Osteocyte (in vitro differentiated cells): ENCODE data around the gene KIFC3. TPM values are rescaled to one million over a fixed set of nuclear protein-coding genes. Genes with fewer than 3 reads are reported as not detected.
"Not testable (repeated sequence)": the region's sequence is repeated elsewhere in the genome, so short reads cannot be mapped to it uniquely, and the experiment has no call there.

Experiments used
- DNase-seq: peaks from one replicate; pipeline ENCODE4 v3.0.0; 2021; ENCODE audit warnings: mixed read lengths; ENCODE audit not compliant: unreplicated experiment; ENCODE audit errors: extremely low spot score
- H3K27ac Mint-ChIP-seq: one replicate; pipeline ENCODE4 v1.8.0; 2021; ENCODE audit warnings: mild to moderate bottlenecking, mixed read lengths; ENCODE audit not compliant: unreplicated experiment
- H3K27me3 Mint-ChIP-seq: one replicate; pipeline ENCODE4 v1.8.0; 2021; ENCODE audit warnings: mixed read lengths; ENCODE audit not compliant: unreplicated experiment
- H3K36me3 Mint-ChIP-seq: one replicate; pipeline ENCODE4 v1.8.0; 2021; ENCODE audit warnings: mixed read lengths; ENCODE audit not compliant: unreplicated experiment
- H3K4me1 Mint-ChIP-seq: one replicate; pipeline ENCODE4 v1.8.0; 2021; ENCODE audit warnings: mixed read lengths; ENCODE audit not compliant: unreplicated experiment
- H3K4me3 Mint-ChIP-seq: one replicate; pipeline ENCODE4 v1.8.0; 2021; ENCODE audit warnings: mild to moderate bottlenecking, moderate library complexity, mixed read lengths; ENCODE audit not compliant: unreplicated experiment
- H3K9me3 Mint-ChIP-seq: one replicate; pipeline ENCODE4 v1.8.0; 2021; ENCODE audit warnings: mixed read lengths; ENCODE audit not compliant: unreplicated experiment
- CTCF ChIP-seq: fragments of 200-600 bp; sonication (generic); IDR thresholded peaks from 2 replicates; pipeline ENCODE4 v1.5.0; 2021; ENCODE audit warnings: antibody characterized with exemption, mild to moderate bottlenecking, moderate library complexity
- total RNA-seq: library from RNA; stranded (reverse); gene quantifications from 2 replicates; pipeline ENCODE4 v1.2.1, GENCODE V29; 2021

Gene KIFC3
- total RNA-seq, 1 donor from 2014 or later: 196 TPM

GRCh38 chr16:57781349-57781740 is 20.9 kb downstream of the KIFC3 start:
- peak overlapping the region; percentile 89 for H3K27ac Mint-ChIP-seq
- H3K27me3 Mint-ChIP-seq: no peaks in the 10 kb centered on the region
- no peak for DNase-seq
- TF ChIP-seq CTCF: no peak
- H3K36me3 Mint-ChIP-seq: peaks cover 46% of the 10 kb centered on the region
- H3K4me3 Mint-ChIP-seq: no peak overlapping the region
- H3K4me1 Mint-ChIP-seq: peaks cover 45% of the 10 kb centered on the region
- no peaks in the 10 kb centered on the region for H3K9me3 Mint-ChIP-seq

- not testable (repeated sequence) for H3K4me3 Mint-ChIP-seq, H3K27me3 Mint-ChIP-seq, H3K9me3 Mint-ChIP-seq, DNase-seq, H3K27ac Mint-ChIP-seq
- Mint-ChIP-seq H3K36me3 (peaks cover 47% of the 10 kb centered on the region), H3K4me1 (peaks cover 52% of the 10 kb centered on the region)
These were observed 22.5 kb downstream of the KIFC3 start for GRCh38 chr16:57779836-57780235.

GRCh38 chr16:57778658-57779057 is 23.6 kb downstream of the KIFC3 start:
- TF ChIP-seq CTCF: no peak
- H3K4me1 Mint-ChIP-seq: peaks cover 55% of the 10 kb centered on the region
- no peak overlapping the region for H3K27ac Mint-ChIP-seq
- no peak overlapping the region for H3K4me3 Mint-ChIP-seq
- H3K36me3 Mint-ChIP-seq: peaks cover 41% of the 10 kb centered on the region
- no peaks in the 10 kb centered on the region for H3K9me3 Mint-ChIP-seq
- no peak for DNase-seq
- no peaks in the 10 kb centered on the region for H3K27me3 Mint-ChIP-seq

- DNase-seq: no peak
- peak; percentile 42 for TF ChIP-seq CTCF
- Mint-ChIP-seq H3K36me3 (peaks cover 31% of the 10 kb centered on the region), H3K4me1 (peaks cover 36% of the 10 kb centered on the region), H3K4me3 (no peak overlapping the region), H3K9me3 (no peaks in the 10 kb centered on the region), H3K27me3 (no peaks in the 10 kb centered on the region), H3K27ac (peak overlapping the region; percentile 54)
These were observed 26.4 kb downstream of the KIFC3 start for GRCh38 chr16:57775661-57776469.

- no peak for TF ChIP-seq CTCF
- Mint-ChIP-seq H3K4me3 (no peak overlapping the region), H3K4me1 (peaks cover 36% of the 10 kb centered on the region), H3K9me3 (no peaks in the 10 kb centered on the region), H3K27ac (peak overlapping the region; percentile 70), H3K27me3 (no peaks in the 10 kb centered on the region), H3K36me3 (peaks cover 37% of the 10 kb centered on the region)
- no peak for DNase-seq
These were observed 27.5 kb downstream of the KIFC3 start for GRCh38 chr16:57774705-57775285.
